ENCODE measurements around the gene XYLT1. TPM values are rescaled to one million over a fixed set of nuclear protein-coding genes. Genes with fewer than 3 reads are reported as not detected.

Gene XYLT1
- total RNA-seq, 4 donors from 2014 or later = 5.6 to 14.9 (median 10.8) TPM

- Histone ChIP-seq H3K36me3 (no peaks in the 10 kb centered on the region), H3K27ac (peak overlapping the region; percentile 60 to 78 (median 68)), H3K4me3 (replicated peaks in 1 of 3) (no peak overlapping the region), H3K27me3 (no peaks in the 10 kb centered on the region), H3K9me3 (no peaks in the 10 kb centered on the region), H3K4me1 (peaks cover 46 to 75% of the 10 kb centered on the region in 2 donors)
- TF ChIP-seq, protein P1, sequence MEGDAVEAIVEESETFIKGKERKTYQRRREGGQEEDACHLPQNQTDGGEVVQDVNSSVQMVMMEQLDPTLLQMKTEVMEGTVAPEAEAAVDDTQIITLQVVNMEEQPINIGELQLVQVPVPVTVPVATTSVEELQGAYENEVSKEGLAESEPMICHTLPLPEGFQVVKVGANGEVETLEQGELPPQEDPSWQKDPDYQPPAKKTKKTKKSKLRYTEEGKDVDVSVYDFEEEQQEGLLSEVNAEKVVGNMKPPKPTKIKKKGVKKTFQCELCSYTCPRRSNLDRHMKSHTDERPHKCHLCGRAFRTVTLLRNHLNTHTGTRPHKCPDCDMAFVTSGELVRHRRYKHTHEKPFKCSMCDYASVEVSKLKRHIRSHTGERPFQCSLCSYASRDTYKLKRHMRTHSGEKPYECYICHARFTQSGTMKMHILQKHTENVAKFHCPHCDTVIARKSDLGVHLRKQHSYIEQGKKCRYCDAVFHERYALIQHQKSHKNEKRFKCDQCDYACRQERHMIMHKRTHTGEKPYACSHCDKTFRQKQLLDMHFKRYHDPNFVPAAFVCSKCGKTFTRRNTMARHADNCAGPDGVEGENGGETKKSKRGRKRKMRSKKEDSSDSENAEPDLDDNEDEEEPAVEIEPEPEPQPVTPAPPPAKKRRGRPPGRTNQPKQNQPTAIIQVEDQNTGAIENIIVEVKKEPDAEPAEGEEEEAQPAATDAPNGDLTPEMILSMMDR (IDR thresholded peaks at IDR 0.05) = peak in 2 of 6 experiments; percentile 15 to 50
- TF ChIP-seq POLR2A (IDR thresholded peaks at IDR 0.05) = no peak
- DNase-seq = peak; percentile 45 to 46
- intact Hi-C loops (cut with DNase I) = no loop called here
- 75% methylated on average over 3 of the region's 3 CpGs for WGBS, 2 donors
Observed at GRCh38 chr16:17365591-17366298, 105.0 kb downstream of the XYLT1 start.

DNA sequence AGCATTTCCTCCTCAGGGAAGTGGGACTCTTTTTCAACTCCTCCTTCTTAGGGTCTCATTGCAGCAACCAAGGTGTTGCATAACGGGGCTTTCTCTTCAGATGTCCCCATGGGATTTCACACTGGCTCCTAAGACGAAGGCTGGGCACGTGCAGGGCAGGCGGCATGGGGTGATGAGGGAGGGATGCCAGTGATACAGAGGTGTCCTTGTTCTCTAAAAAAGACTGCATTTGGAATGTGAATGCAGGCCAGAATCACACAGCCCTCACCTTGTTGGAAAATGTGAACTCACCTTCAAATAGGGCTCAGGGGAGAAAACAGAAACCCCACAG is 105.6 kb downstream of the XYLT1 start:
- Histone ChIP-seq H3K27ac (peak overlapping the region; percentile 54 to 78 (median 60)), H3K9me3 (no peaks in the 10 kb centered on the region), H3K36me3 (no peaks in the 10 kb centered on the region), H3K4me1 (peaks cover 41 to 72% of the 10 kb centered on the region in 2 donors), H3K4me3 (replicated peaks in 1 of 3) (no peak overlapping the region), H3K27me3 (no peaks in the 10 kb centered on the region)
- intact Hi-C loops (cut with DNase I) = no loop called here
- TF ChIP-seq POLR2A (IDR thresholded peaks at IDR 0.05) = no peak
- TF ChIP-seq, protein P1 (IDR thresholded peaks at IDR 0.05) = no peak
- 44 to 53% methylated on average over 4 of the region's 4 CpGs for WGBS, 2 donors
- DNase-seq = peak in 1 of 2 donors; percentile 33

GRCh38 chr16:17364319-17365210 is 106.2 kb downstream of the XYLT1 start:
- peaks cover 42 to 72% of the 10 kb centered on the region in 2 donors for H3K4me1 ChIP-seq
- no peak overlapping the region for H3K4me3 ChIP-seq (replicated peaks in 1 of 3)
- no peaks in the 10 kb centered on the region for H3K36me3 ChIP-seq
- H3K9me3 ChIP-seq = no peaks in the 10 kb centered on the region
- H3K27me3 ChIP-seq = no peaks in the 10 kb centered on the region
- TF ChIP-seq, protein P1 (IDR thresholded peaks at IDR 0.05) = no peak
- no peak for TF ChIP-seq POLR2A (IDR thresholded peaks at IDR 0.05)
- intact Hi-C loops (cut with DNase I) = no loop called here
- WGBS, 2 donors = 20 to 41% methylated on average over 18 of the region's 18 CpGs
- peak; percentile 54 to 55 for DNase-seq
- peak overlapping the region; percentile 54 to 78 (median 60) for H3K27ac ChIP-seq

GRCh38 chr16:17362946-17363345 is 107.8 kb downstream of the XYLT1 start:
- H3K4me3 ChIP-seq (replicated peaks in 1 of 3) = no peak overlapping the region
- H3K4me1 ChIP-seq = peaks cover 56 to 81% of the 10 kb centered on the region in 2 donors
- TF ChIP-seq POLR2A (IDR thresholded peaks at IDR 0.05) = no peak
- TF ChIP-seq, protein P1 (IDR thresholded peaks at IDR 0.05) = no peak
- peak in 1 of 2 donors; percentile 28 for DNase-seq
- H3K9me3 ChIP-seq = no peaks in the 10 kb centered on the region
- H3K27me3 ChIP-seq = no peaks in the 10 kb centered on the region
- H3K27ac ChIP-seq = peak overlapping the region in 1 of 3 donors; percentile 54
- WGBS, 2 donors = 60 to 84% methylated on average over 4 of the region's 4 CpGs
- no peaks in the 10 kb centered on the region for H3K36me3 ChIP-seq
- intact Hi-C loops (cut with DNase I) = no loop called here

Data from thyroid gland (tissue), 4 donors.